Gastrocnemius medialis (tissue), 4 donors: ENCODE measurements around the gene DPF1. TPM values are rescaled to one million over a fixed set of nuclear protein-coding genes. Genes with fewer than 3 reads are reported as not detected.

Experiments used
- ATAC-seq, 2 donors: fragments of 150-250 bp; one replicate each; pipeline ENCODE4 v1.9.1; 2016
- DNase-seq, 2 donors: peaks; one replicate each; pipeline ENCODE4 v3.0.0-alpha.2; 2019
- H3K27ac ChIP-seq, 4 donors: fragments of 200-600 bp; sonication (generic); 1 replicate in 1 of 4; 2 replicates in 3 of 4; pipeline ENCODE4 v1.5.1; 2016 to 2018; ENCODE audit warnings: mild to moderate bottlenecking in 2 of 4, moderate library complexity in 1 of 4
- H3K27me3 ChIP-seq, 3 donors: fragments of 200-600 bp; sonication (generic) in 2 of 3; 1 replicate in 1 of 3; 2 replicates in 2 of 3; pipeline versions ENCODE4 v1.5.1 to v1.6.0; 2016 to 2019; ENCODE audit warnings: mild to moderate bottlenecking in 1 of 3, moderate library complexity in 1 of 3
- H3K36me3 ChIP-seq, 2 donors: fragments of 200-600 bp; sonication (generic) in 1 of 2; one replicate each; pipeline ENCODE4 v1.5.1; 2017 to 2018
- H3K4me1 ChIP-seq, 2 donors: fragments of 200-600 bp; sonication (generic) in 1 of 2; one replicate each; pipeline ENCODE4 v1.5.1; 2016 to 2017; ENCODE audit warnings: mild to moderate bottlenecking in 2 of 2
- H3K4me3 ChIP-seq, 4 donors: fragments of 200-600 bp; sonication (generic) in 3 of 4; 1 replicate in 1 of 4; 2 replicates in 3 of 4; pipeline ENCODE4 v1.5.1; 2016 to 2019; ENCODE audit warnings: mild to moderate bottlenecking in 2 of 4
- H3K9me3 ChIP-seq, 3 donors: fragments of 200-600 bp; sonication (generic) in 2 of 3; 1 replicate in 1 of 3; 2 replicates in 2 of 3; pipeline ENCODE4 v1.5.1; 2016 to 2019
- POLR2A ChIP-seq, 2 donors: fragments of 450-650 bp; IDR thresholded peaks; one replicate each; pipeline ENCODE4 v1.6.1; 2017; ENCODE audit warnings: antibody characterized with exemption in 2 of 2, mild to moderate bottlenecking in 2 of 2, moderate library complexity in 2 of 2
- in situ Hi-C, 4 donors: fragments of 200-750 bp; cut with MboI; loops; one replicate each; pipeline versions ENCODE4 v1.15.0 to v1.8.0; 2017; ENCODE audit warnings: low sequenced_read_pairs in 4 of 4
- intact Hi-C: fragments of 100-400 bp; cut with DNase I; formaldehyde crosslinking; loops from one replicate; pipeline ENCODE4 v1.15.1; 2023; ENCODE audit warnings: low total_unique reads
- total RNA-seq, 4 donors: library from RNA; depleted of rRNA; stranded (reverse); fragments of >200 nt; gene quantifications; one replicate each; pipeline versions ENCODE4 v1.1.0 to v1.2.3, GENCODE V29; 2016
- TF ChIP-seq, protein P1 (sequence below), 5 experiments: fragments of 450-650 bp in 3 of 5; fragments of 200-600 bp in 2 of 5; sonication (generic) in 2 of 5; IDR thresholded peaks in 4 of 5; conservative IDR thresholded peaks in 1 of 5; 1 replicate in 4 of 5; 2 replicates in 1 of 5; pipeline ENCODE4 v1.5.1; 2016 to 2019; ENCODE audit warnings: antibody characterized with exemption in 5 of 5, mild to moderate bottlenecking in 3 of 5, moderate library complexity in 3 of 5

The DPF1 gene
- total RNA-seq, 4 donors from 2014 or later, result not detected

DNA sequence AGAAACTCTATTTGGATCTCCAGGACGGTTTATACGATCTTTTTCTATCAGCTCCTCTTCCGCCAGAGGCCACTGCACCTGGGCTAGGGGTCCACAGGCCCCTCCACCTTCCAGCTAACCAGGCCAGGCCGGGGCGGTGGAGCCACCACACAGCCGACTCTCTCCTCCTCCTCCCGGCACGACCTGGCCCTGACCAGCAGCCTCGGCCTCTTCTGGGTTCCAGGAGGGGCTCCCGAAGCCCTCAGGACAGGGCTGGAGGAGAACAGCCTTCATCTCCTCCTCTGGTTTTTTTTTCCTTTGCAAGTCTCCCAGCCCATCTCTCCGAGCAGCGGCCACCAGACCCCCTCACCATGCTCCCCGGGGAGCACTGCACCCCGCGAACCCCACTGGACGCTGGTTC lies 17.1 kb downstream of the DPF1 start:
- no peak for DNase-seq
- no peak for ATAC-seq
- H3K9me3 ChIP-seq, result no peaks in the 10 kb centered on the region
- TF ChIP-seq POLR2A (IDR thresholded peaks at IDR 0.05), result no peak
- TF ChIP-seq, protein P1, sequence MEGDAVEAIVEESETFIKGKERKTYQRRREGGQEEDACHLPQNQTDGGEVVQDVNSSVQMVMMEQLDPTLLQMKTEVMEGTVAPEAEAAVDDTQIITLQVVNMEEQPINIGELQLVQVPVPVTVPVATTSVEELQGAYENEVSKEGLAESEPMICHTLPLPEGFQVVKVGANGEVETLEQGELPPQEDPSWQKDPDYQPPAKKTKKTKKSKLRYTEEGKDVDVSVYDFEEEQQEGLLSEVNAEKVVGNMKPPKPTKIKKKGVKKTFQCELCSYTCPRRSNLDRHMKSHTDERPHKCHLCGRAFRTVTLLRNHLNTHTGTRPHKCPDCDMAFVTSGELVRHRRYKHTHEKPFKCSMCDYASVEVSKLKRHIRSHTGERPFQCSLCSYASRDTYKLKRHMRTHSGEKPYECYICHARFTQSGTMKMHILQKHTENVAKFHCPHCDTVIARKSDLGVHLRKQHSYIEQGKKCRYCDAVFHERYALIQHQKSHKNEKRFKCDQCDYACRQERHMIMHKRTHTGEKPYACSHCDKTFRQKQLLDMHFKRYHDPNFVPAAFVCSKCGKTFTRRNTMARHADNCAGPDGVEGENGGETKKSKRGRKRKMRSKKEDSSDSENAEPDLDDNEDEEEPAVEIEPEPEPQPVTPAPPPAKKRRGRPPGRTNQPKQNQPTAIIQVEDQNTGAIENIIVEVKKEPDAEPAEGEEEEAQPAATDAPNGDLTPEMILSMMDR (IDR thresholded peaks at IDR 0.05 in 4 of 5, conservative IDR thresholded peaks at IDR 0.05 in 1 of 5), result no peak
- in situ Hi-C loops (no loop called here), intact Hi-C loops (no loop called here)
- H3K36me3 ChIP-seq, result peaks cover 0 to 48% of the 10 kb centered on the region in 2 donors
- peaks cover 9 to 31% (median 26%) of the 10 kb centered on the region in 3 donors for H3K27me3 ChIP-seq
- H3K4me1 ChIP-seq, result peaks cover 7 to 12% of the 10 kb centered on the region in 2 donors
- H3K4me3 ChIP-seq, result no peak overlapping the region
- no peak overlapping the region for H3K27ac ChIP-seq

DNA sequence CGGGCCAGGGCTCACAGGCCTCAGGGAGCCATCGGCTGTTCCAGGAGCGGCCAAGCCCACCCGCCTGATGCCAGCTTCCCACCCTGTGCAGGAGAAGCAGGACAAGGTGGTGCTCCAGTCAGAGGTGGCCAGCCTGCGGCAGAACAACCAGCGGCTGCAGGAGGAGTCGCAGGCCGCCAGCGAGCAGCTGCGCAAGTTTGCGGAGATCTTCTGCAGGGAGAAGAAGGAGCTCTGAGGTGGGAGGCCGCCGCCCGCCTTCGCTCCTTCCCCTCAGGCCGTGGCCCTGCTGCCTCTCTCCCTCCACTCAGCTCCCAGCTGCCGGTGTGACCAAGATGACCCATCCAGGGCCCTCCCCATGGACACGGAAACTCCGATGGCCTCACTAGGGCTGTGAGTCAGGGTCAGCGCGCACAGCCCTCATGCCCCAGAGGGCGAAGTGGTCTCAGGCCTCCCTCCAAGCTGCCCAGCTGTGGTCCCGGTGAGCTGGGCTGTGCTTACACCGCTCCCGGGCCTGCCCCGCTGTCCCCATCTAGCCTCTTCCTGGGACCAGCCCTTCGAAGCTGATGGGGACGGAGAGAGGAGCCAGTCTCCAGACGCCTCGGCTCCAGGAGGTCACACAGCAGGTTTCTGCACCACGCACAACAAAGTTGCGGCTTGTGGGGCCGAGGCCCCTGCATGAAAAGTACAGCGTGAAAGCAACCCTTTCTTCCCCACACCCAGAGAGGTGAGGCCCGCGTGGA lies 17.8 kb downstream of the DPF1 start:
- no peak overlapping the region for H3K27ac ChIP-seq
- intact Hi-C loops (no loop called here), in situ Hi-C loops (no loop called here)
- H3K36me3 ChIP-seq, result peaks cover 0 to 52% of the 10 kb centered on the region in 2 donors
- DNase-seq (no peak), ATAC-seq (no peak)
- H3K27me3 ChIP-seq, result peaks cover 5 to 24% (median 19%) of the 10 kb centered on the region in 3 donors
- H3K4me3 ChIP-seq, result no peak overlapping the region
- TF ChIP-seq POLR2A (IDR thresholded peaks at IDR 0.05), result no peak
- TF ChIP-seq, protein P1 (IDR thresholded peaks at IDR 0.05 in 4 of 5, conservative IDR thresholded peaks at IDR 0.05 in 1 of 5), result no peak
- peaks cover 7 to 10% of the 10 kb centered on the region in 2 donors for H3K4me1 ChIP-seq
- H3K9me3 ChIP-seq, result no peaks in the 10 kb centered on the region

DNA sequence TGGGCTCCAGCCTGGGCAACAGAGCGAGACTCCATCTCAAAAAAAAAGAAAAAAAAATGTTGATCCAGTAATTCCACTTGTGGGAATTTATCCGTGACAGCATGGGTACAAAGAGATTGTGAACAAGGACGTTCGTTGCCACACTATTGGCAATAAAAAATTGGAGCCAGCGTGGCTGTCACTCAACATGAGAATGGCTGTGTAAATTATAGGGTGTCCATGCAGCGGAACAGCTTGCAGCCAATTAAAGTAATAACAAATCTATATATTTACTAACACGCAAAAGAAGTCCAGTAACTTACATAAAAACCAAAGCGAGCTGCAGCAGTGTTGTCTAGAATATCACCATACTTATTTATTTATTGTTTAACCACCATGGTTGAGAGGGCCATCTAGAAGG lies 19.3 kb downstream of the DPF1 start:
- no peak overlapping the region for H3K4me3 ChIP-seq
- in situ Hi-C loops, result no loop called here
- H3K9me3 ChIP-seq, result no peaks in the 10 kb centered on the region
- TF ChIP-seq POLR2A (IDR thresholded peaks at IDR 0.05), result no peak
- TF ChIP-seq, protein P1 (IDR thresholded peaks at IDR 0.05 in 4 of 5, conservative IDR thresholded peaks at IDR 0.05 in 1 of 5), result no peak
- intact Hi-C loops, result no loop called here
- peaks cover 0 to 52% of the 10 kb centered on the region in 2 donors for H3K36me3 ChIP-seq
- no peak for ATAC-seq
- DNase-seq, result no peak
- H3K27ac ChIP-seq, result no peak overlapping the region
- peaks cover 0 to 9% (median 9%) of the 10 kb centered on the region in 3 donors for H3K27me3 ChIP-seq
- peaks cover 5 to 8% of the 10 kb centered on the region in 2 donors for H3K4me1 ChIP-seq

DNA sequence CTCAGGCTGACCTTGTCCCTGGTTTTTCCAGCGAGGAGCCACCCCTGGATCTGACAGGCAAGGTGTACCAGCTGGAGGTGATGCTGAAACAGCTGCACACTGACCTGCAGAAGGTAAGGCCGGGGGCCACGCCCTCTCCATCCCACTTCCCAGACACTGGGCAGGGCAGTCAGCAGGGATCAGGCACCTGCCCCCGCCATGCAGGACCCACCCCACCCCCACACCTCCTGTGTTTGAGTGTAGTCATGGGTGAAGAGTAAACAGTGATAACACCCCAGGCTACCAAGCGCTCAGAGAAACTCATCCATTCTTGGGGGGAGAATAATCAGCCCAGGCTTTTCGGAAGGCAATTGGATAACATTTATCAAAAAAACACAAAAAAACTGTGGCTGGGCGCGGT lies 19.9 kb downstream of the DPF1 start:
- intact Hi-C loops (no loop called here), in situ Hi-C loops (no loop called here)
- Histone ChIP-seq H3K36me3 (peaks cover 0 to 53% of the 10 kb centered on the region in 2 donors), H3K27me3 (peaks cover 0 to 4% (median 3%) of the 10 kb centered on the region in 3 donors), H3K27ac (no peak overlapping the region), H3K4me3 (no peak overlapping the region), H3K4me1 (peaks cover 0 to 2% of the 10 kb centered on the region in 2 donors), H3K9me3 (no peaks in the 10 kb centered on the region)
- ATAC-seq (no peak), DNase-seq (no peak)
- TF ChIP-seq, protein P1 (IDR thresholded peaks at IDR 0.05 in 4 of 5, conservative IDR thresholded peaks at IDR 0.05 in 1 of 5), result no peak
- no peak for TF ChIP-seq POLR2A (IDR thresholded peaks at IDR 0.05)
